Motor neuron (in vitro differentiated cells): ENCODE results near the gene PICK1. TPM values are rescaled to one million over a fixed set of nuclear protein-coding genes. Genes with fewer than 3 reads are reported as not detected.
A peak's percentile ranks its signal among the peaks of the same experiment; 100 is the strongest.
"Not testable (repeated sequence)": the region's sequence is repeated elsewhere in the genome, so short reads cannot be mapped to it uniquely, and the experiment has no call there.

Source experiments
- ATAC-seq, 8 experiments: fragments of 200-7000 bp; cut with Tn5 transposase; replicated peaks in 6 of 8; 2 replicates each; pipeline ENCODE4 v1.8.0; 2021; ENCODE audit warnings: mild to moderate bottlenecking in 8 of 8, moderate library complexity in 8 of 8
- H3K27ac ChIP-seq, 2 donors: fragments of 250-450 bp; sonication (Bioruptor Pico); 2 replicates each; pipeline ENCODE4 v1.9.0; 2021; ENCODE audit warnings: antibody characterized with exemption in 2 of 2, mild to moderate bottlenecking in 2 of 2, moderate library complexity in 1 of 2
- H3K4me1 ChIP-seq, 2 donors: fragments of 250-450 bp; sonication (Bioruptor Pico); replicated peaks in 1 of 2; 2 replicates each; pipeline ENCODE4 v1.6.1; 2021; ENCODE audit warnings: antibody characterized with exemption in 2 of 2, mild to moderate bottlenecking in 2 of 2, moderate library complexity in 1 of 2
- H3K4me3 ChIP-seq, 5 donors: fragments of 250-450 bp; sonication (Bioruptor Pico); 2 replicates each; pipeline ENCODE4 v1.9.0; 2021; ENCODE audit warnings: antibody characterized with exemption in 5 of 5, mild to moderate bottlenecking in 5 of 5, moderate library complexity in 4 of 5
- WGBS, 10 experiments: fragments of 450-650 bp; shearing (Covaris generic); methylation state at CpG; one replicate each; pipeline ENCODE4 v1.0.0; 2022; 5-methylcytosine and 5-hydroxymethylcytosine counted together
- in situ Hi-C, 9 experiments: fragments of 400-800 bp; cut with MboI; loops; one replicate each; pipeline ENCODE4 v1.15.0; 2021; ENCODE audit warnings: low sequenced_read_pairs in 9 of 9, low pct_unique_long_range_greater_than_20kb in 2 of 9; ENCODE audit not compliant: unreplicated experiment in 9 of 9
- total RNA-seq, 8 experiments: library from RNA; unstranded; fragments of 300-600 nt; gene quantifications; 2 replicates each; pipeline versions ENCODE4 v1.2.3 to v1.2.4, GENCODE V29; 2022

PICK1 gene
- total RNA-seq, 8 experiments from 2014 or later: 15.2 to 36.7 (median 24.7) TPM

DNA sequence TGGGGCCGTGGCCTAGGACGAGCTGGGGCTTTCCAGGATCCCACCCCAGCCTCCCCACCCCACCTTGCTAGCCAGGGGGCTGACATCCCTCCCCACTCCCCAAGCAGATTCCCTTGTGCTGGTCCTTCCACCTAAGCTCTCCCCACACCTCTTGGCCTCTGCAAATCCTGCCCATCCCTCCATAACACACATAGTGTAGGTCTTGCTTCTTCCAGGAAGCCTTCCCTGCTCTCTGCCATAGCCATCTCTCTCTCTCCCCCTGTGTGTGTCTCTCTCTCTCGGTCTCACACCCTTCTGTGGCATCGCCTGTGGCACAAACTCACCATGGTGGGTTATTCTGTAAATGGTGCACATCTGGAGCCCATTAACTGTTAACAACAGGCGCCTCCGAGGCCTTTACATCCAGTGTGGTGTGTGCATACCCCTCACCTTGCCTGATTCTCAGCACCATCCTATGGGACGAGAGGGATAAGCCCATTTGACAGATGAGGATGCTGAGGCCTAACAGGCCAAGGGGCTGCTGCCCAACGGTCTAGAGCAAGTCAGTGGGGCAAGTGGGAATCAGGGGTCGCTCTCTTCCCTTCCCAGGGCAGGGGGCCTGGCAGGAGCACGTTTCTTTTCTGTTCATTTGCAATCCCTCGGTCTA is 22.2 kb upstream of the PICK1 start:
- H3K4me3 ChIP-seq: no peak overlapping the region
- in situ Hi-C loops: no loop called here
- WGBS, 10 experiments: 60 to 100% (median 88%) methylated on average over 1 to 3 of the region's 11 CpGs; no CpG with 5 or more reads in 5 of the 10 experiments
- H3K4me1 ChIP-seq: peaks cover 42 to 43% of the 10 kb centered on the region in 2 donors
- H3K27ac ChIP-seq: no peak overlapping the region
- ATAC-seq: peak in 2 of 8 experiments; percentile 11 to 18

GRCh38 chr22:38035530-38035885 is 21.7 kb upstream of the PICK1 start:
- no peak for ATAC-seq
- WGBS, 10 experiments: 94% methylated on average over 3 of the region's 9 CpGs; no CpG with 5 or more reads in 9 of the 10 experiments
- peaks cover 37 to 38% of the 10 kb centered on the region in 2 donors for H3K4me1 ChIP-seq
- in situ Hi-C loops: no loop called here
- no peak overlapping the region for H3K4me3 ChIP-seq
- no peak overlapping the region for H3K27ac ChIP-seq

DNA sequence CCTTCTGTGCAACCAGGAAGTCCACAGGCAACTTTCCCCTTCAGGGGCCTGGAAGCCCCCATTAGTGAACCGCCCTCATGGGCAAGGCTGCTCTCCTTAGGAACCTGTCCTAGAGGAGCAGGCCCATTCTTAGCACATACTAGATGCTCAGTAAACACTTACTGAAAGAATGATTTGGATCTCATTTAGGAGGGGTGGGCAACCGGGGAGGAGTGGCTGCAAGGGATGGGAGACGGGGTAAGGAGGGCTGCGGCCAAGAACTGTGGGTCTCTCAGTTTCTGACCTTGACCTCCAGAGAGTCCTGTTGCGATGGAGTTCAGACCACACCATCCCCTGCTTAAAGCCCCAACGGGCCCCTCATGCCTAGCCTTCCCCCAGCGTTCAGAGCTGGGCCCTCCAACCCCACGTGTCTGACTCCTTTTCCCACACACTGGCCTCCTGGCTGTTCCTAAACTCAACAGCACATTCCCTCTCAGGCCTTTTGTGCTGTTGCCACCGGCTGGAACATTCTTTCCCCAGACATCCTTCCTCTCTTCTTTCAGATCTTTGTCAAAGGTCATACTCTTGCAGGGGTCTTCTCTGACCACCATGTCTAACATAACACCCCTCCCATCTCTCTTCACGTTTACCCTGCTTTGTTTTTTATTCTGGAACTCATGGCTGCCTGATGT is 20.7 kb upstream of the PICK1 start:
- H3K4me1 ChIP-seq: peaks cover 26 to 29% of the 10 kb centered on the region in 2 donors
- ATAC-seq: no peak
- in situ Hi-C loops: no loop called here

DNA sequence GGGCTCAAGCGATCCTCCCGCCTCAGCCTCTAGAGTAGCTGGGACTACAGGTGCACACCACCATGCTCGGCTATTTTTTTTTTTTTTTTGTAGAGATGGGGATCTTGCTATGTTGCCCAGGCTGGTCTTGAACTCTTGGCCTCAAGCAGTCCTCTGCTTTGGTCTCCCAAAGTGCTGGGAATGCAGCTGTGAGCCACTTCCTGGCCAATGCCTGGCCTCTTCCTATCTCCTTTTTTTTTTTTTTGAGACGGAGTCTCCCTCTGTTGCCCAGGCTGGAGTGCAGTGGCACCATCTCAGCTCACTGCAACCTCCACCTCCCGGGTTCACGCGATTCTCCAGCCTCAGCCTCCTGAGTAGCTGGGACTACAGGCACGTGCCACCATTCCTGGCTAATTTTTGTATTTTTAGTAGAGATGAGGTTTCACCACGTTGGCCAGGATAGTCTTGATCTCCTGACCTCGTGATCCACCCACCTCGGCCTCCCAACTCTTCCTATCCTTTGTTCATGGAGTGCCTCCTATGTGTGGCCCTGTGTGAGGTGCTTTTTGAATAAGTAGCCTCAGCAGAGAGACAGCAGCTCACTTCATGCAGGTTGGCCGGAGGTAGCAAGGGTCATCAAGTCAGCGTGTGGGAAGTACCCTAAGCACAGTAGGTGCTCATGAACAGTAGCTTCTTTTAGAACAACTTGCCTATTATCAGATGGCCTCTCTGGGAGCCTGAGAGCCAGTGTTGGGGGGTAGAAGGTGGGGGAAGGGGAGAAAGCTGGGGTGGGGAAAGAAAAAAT is 19.6 kb upstream of the PICK1 start:
- H3K27ac ChIP-seq, in situ Hi-C loops, H3K4me3 ChIP-seq, ATAC-seq: not testable (repeated sequence)
- WGBS, 10 experiments: 42 to 97% (median 70%) methylated on average over 1 to 8 of the region's 13 CpGs; no CpG with 5 or more reads in 1 of the 10 experiments
- H3K4me1 ChIP-seq: peaks cover 19 to 22% of the 10 kb centered on the region in 2 donors

More for the DNA sequence above, 20.7 kb upstream of the PICK1 start:
- no peak overlapping the region for H3K27ac ChIP-seq
- WGBS, 10 experiments: 0 to 100% (median 50%) methylated on average over 1 to 4 of the region's 10 CpGs; no CpG with 5 or more reads in 3 of the 10 experiments
- no peak overlapping the region for H3K4me3 ChIP-seq

GRCh38 chr22:38038426-38038825 is 18.8 kb upstream of the PICK1 start:
- H3K4me3 ChIP-seq: no peak overlapping the region
- peaks cover 11 to 14% of the 10 kb centered on the region in 2 donors for H3K4me1 ChIP-seq
- ATAC-seq: no peak

DNA sequence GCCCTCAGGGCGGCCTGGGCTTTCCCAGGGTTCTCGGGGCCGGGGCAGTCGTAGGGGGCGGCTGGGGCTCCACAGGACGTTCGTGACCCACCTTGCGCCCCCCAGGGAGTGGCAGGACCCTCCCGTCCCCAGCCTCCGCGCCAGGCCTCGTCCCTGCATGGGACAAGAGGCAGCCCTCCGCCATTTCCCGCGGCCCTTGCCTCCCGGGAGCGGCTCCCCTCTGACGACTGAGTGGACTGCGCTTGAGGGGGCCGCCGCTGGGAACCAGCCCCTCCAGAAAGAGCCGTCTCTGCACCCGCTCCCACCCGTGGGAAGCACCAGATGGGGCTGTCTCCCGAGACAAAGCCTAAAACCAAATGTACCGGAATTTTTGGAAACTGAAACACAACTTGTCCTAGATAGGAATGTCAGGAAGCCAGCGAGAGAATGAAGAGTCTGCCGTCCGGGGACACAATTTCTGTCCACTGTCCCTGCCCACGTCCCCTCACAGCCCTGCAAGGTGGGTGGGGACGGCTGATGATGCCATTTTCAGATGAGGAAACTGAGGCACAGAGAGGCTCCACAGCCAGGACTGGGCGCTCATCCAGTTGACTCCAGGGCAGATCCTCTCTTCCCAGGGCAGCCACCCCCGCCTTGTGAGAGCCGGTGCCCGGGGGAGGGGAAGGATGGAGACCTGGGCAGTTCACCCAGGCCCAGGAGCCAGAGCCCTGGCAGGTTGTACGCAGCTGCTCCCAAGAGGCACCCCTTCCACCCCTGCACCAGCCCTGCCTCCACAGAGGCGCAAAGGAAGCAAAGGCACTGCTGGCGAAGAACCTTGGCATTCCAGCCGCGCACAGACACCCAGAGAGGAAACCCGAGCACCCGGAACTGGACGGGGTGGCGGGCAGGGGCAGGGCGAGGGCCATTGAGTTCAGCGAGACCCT is 18.1 kb upstream of the PICK1 start:
- Histone ChIP-seq H3K27ac (no peak overlapping the region), H3K4me3 (no peak overlapping the region)
- in situ Hi-C loops: no loop called here

More at GRCh38 chr22:38038426-38038825, 18.8 kb upstream of the PICK1 start:
- in situ Hi-C loops: no loop called here
- WGBS, 10 experiments: 89 to 100% methylated on average over 1 to 4 of the region's 23 CpGs; no CpG with 5 or more reads in 8 of the 10 experiments
- no peak overlapping the region for H3K27ac ChIP-seq

DNA sequence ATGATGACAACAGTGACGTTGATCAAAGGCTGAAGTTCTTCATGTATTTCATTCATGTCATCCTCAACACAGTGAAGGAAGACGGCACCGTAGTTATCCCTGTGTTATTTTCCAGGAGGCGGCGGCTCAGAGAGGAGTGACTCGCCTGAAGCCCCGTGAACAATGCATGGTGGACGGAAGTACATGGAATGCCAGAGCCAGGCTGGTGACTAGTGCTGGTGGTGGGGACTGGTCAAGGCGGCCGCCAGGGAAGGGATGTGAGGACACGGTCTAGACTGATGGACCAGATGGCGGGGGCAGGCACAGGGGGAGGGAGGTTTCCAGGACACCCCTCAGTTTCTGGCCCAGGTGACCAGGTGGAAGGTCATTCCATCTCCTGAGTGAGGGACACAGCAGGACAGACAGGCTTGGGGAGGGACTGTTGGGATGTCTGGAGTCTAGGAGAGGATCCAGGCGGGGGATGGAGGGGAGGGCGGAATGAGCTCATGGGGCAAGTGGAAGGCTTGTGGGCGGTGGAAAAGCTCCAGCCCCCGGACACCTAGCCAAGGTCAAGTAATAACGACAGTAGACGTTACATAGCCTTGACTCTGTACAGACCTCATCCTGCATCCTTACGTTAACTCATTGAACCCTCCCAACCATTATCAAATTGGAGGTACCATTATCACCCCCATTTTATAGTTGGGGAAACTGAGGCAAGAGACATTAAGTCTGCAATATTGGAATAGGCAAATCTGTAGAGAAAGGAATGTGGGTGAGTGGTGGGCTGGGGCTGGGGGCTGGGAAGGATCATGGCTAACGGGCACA is 16.0 kb upstream of the PICK1 start:
- 0 to 100% (median 82%) methylated on average over 1 to 6 of the region's 20 CpGs; no CpG with 5 or more reads in 4 of the 10 experiments for WGBS, 10 experiments
- Histone ChIP-seq H3K27ac (no peak overlapping the region), H3K4me1 (peaks cover 0 to 3% of the 10 kb centered on the region in 2 donors), H3K4me3 (no peak overlapping the region)
- in situ Hi-C loops: no loop called here
- peak in 3 of 8 experiments; percentile 11 to 20 (median 13) for ATAC-seq

More for the DNA sequence above, 18.1 kb upstream of the PICK1 start:
- WGBS, 10 experiments: 60 to 100% (median 83%) methylated on average over 1 to 7 of the region's 46 CpGs; no CpG with 5 or more reads in 6 of the 10 experiments
- no peak for ATAC-seq
- H3K4me1 ChIP-seq: peaks cover 3 to 6% of the 10 kb centered on the region in 2 donors

GRCh38 chr22:38041760-38042487 is 15.3 kb upstream of the PICK1 start:
- in situ Hi-C loops: no loop called here
- 20% methylated on average over 2 of the region's 5 CpGs; no CpG with 5 or more reads in 8 of the 10 experiments for WGBS, 10 experiments
- Histone ChIP-seq H3K4me3 (no peak overlapping the region), H3K27ac (no peak overlapping the region), H3K4me1 (peaks cover 2 to 9% of the 10 kb centered on the region in 2 donors)
- ATAC-seq: peak in 1 of 8 experiments; percentile 11

DNA sequence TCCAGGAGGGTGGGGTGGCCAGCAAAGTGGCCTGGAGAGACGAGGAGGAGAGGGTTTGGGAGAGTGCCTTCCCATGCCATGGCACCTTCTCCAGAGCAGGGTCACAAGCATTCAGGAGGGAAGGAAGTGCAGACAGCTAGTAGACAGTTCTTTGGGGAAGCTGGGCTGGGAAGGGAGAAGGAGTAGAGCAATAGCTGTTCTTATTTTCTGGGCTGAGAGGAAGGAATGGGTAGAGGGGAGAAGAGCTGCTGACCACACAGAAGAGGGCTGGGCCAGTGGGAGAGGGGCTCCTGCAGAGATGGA is 14.8 kb upstream of the PICK1 start:
- in situ Hi-C loops: no loop called here
- Histone ChIP-seq H3K4me3 (no peak overlapping the region), H3K27ac (no peak overlapping the region), H3K4me1 (peaks cover 2 to 9% of the 10 kb centered on the region in 2 donors)
- 0% methylated on average over 1 of the region's 1 CpG; no CpG with 5 or more reads in 9 of the 10 experiments for WGBS, 10 experiments
- peak in 1 of 8 experiments; percentile 3 for ATAC-seq

GRCh38 chr22:38043151-38044039 is 13.8 kb upstream of the PICK1 start:
- no peak overlapping the region for H3K4me3 ChIP-seq
- in situ Hi-C loops: no loop called here
- no peak overlapping the region for H3K27ac ChIP-seq
- WGBS, 10 experiments: 74 to 100% (median 91%) methylated on average over 1 to 10 of the region's 16 CpGs; no CpG with 5 or more reads in 2 of the 10 experiments
- H3K4me1 ChIP-seq: peaks cover 2 to 9% of the 10 kb centered on the region in 2 donors
- ATAC-seq: peak in 1 of 8 experiments; percentile 3
